ENCODE data around the gene SHH.

Gene SHH

GRCh38 chr7:155762036-155762435 lies 50.2 kb downstream of the SHH start:
- no peak for DNase-seq

- DNase-seq = no peak
Measured at GRCh38 chr7:155761162-155761561, 51.1 kb downstream of the SHH start.

- no peak for DNase-seq
Measured at GRCh38 chr7:155759740-155760430, 52.4 kb downstream of the SHH start.

GRCh38 chr7:155758348-155758747 lies 53.9 kb downstream of the SHH start:
- no peak for DNase-seq

- DNase-seq = no peak
Measured at GRCh38 chr7:155756322-155756721, 55.9 kb downstream of the SHH start.

- DNase-seq = no peak
Measured at GRCh38 chr7:155755026-155755425, 57.2 kb downstream of the SHH start.

GRCh38 chr7:155754165-155754564 lies 58.1 kb downstream of the SHH start:
- no peak for DNase-seq

- DNase-seq = no peak
Measured at GRCh38 chr7:155753446-155753965, 58.8 kb downstream of the SHH start.

- no peak for DNase-seq
Measured at GRCh38 chr7:155752756-155753445, 59.4 kb downstream of the SHH start.

GRCh38 chr7:155751409-155751808 lies 60.9 kb downstream of the SHH start:
- DNase-seq = no peak

- no peak for DNase-seq
Measured at GRCh38 chr7:155750255-155751125, 61.8 kb downstream of the SHH start.
